Nucleus accumbens (tissue), 56 donors: ENCODE data around the gene SAMD4A.
"Not testable (repeated sequence)": the region's sequence is repeated elsewhere in the genome, so short reads cannot be mapped to it uniquely, and the experiment has no call there.

ENCODE experiments used
- DNase-seq, 56 donors: peaks; one replicate each; lab custom pipeline; 2025; lab: John Stamatoyannopoulos, UW

The SAMD4A gene

DNA sequence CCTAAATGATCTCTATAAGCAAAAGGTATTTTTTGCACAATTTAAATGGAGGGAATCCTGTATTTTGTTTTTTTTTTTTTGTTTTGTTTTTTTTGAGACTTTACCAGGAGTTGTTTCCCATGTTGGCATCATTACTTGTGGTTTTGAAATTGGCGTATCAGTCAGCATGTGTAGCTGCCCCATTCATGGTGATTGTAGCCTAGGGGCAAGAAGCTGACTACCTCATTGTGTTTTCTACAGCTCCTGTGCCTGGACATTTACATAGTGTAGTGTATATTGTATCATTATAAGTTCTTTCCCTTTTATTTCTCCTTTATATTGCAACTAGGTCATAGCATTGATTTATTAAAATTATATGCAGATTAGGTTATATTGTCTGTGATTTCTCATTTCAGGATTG, 24.5 kb downstream of the SAMD4A start:
- DNase-seq: no peak

DNA sequence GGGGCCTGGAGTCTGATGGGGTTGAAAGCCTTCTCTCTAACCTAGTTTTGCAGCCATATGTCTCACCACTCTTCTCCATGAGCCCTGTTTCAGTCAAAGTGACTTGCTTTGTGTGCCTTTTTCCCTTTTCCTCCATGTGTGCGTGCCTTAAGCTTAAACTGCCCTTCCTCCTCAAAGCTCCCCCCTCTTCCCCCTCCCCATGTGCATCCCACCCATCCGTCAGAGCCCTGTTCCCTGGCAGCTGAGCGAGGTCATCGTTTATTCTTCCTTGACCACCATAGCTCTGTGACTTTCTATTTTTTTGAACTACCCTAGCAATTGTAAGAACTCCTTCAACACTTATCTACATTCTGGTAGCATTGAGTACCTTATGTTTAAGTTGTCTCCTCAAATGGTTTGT, 24.9 kb downstream of the SAMD4A start:
- DNase-seq: no peak

DNA sequence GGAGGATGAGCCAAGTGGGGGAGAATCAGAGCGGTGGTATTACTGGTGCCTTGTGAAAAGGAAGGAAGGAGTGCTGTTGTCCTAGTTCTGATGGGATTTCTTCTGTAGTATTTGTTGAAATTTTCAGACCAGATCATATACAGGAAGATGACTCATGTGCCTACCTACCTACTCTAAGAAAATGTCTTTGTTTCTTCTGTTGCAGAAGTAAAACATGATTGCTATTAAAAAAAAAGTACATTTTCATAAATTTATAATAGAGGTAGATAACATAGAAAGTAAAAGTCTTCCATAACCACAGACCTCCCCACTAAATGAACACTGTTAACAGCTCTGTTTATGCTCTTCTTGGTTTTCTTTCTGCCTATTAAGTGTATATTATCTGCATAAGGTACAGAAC, 26.9 kb downstream of the SAMD4A start:
- no peak for DNase-seq

DNA sequence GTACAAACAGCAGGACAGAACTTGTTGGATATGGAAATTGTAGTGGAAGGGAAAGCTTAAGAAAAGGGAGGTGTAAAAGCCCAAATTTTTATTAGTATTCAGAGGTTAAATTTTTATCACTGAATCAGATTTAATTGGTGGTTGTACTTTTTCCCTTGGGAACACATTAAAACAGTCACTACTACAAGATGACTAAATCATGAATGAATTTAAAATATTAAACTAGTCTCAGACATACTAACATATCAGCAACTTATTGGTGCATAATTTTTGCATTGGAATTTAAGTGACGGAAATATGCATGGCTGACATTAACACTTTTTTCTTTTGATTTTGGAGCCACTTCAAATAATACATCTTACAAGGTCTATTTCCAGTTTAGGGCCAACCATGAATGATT, 27.6 kb downstream of the SAMD4A start:
- no peak for DNase-seq

DNA sequence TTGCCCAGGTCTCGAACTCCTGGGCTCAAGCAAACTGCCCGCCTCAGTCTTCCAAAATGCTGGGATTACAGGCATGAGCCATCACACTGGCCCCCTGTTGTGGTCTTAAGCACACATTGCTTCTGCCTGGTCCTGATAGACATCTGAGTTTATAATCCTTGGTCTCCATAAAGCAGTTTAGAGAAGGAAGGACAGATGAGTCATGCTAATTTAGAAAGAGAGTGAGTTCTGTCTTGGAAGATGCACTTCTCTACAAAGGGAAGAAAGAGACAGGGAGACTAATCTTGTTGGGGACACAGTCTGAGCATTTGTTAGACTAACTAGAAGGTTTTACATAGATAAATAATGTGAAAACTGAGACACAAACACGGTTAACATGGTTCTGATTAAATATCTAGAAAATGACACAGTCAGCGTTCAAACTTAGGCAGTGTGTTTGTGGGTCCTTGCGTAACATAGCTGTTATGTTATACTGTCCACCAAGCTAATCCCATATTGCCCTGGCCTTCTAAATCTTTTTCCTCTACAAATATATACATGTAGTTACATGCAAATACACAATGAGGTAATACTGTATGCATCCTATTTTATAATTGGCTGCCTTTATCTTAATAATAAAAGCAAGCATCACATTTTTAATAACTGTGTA, 31.0 kb downstream of the SAMD4A start:
- no peak for DNase-seq

DNA sequence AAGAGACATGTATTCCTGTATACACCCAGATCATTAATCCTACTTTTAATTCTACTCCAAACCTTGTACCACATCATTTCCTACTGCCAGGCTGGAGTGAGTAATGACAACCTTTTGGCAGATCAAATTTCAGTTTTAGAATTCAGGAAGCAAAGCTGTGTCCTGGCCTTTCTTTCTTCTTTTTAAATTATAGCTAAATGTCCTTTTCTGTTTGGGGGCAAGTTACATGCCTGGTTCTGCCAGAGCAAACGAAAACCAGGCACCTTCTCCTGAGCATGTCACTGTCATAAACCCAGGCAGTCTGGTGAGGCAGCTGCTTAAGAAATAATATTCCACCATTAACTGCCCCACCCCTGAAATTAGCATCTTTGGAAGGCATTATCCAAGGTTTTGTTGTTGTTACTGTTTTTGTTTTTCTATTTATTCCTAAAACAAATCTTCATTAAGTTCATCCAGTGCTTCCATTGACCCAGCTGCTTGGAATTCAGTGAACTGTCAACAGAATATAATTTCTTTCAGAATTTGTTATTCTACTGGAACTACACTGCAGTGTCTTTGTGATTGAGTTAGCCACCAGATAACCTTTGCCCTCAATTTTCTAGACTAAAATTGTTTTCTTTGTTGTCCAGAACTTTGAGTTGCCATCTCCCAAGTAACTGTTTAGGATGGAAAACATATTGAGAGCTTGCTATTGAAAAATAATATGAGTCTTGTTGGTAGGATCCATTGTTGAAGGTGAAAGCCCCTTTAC, 33.2 kb downstream of the SAMD4A start:
- no peak for DNase-seq

DNA sequence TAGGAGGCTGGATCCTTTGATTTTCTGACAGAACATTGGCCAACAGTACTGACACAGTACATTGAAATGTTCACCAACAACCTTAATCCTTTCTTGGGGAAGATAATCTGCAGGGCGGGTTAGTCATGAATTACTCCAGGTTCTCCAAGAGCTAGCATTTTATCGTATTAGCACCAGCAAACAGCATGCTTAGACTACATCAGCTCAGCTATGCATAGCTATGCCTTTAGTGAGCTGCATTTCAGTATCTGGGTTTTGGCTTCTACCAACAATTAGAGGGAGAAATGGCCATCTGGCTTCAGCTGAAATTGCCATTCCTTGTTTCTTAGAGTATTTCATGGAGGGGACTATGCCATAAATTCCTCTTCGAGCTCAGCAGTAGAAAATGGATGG, 33.8 kb downstream of the SAMD4A start:
- DNase-seq: no peak

DNA sequence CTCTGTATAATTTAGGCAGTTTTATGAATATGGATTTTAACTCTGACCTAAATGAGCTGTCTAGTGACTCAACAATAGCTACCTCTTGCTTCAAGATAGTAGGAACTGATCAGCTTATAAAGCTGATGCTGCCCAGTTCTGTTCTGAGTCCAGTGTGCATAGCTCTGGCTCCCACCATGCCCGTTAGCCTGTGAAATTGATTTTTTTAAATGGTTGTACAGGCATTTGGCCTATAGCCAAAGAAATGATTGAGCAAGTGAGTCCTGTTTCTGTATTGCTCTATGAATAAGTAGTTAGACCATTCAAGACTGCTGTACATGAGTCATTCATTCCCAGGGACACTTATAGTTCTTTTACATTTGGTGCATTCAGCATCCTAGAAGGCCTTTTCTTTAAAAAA, 36.4 kb downstream of the SAMD4A start:
- DNase-seq: no peak

DNA sequence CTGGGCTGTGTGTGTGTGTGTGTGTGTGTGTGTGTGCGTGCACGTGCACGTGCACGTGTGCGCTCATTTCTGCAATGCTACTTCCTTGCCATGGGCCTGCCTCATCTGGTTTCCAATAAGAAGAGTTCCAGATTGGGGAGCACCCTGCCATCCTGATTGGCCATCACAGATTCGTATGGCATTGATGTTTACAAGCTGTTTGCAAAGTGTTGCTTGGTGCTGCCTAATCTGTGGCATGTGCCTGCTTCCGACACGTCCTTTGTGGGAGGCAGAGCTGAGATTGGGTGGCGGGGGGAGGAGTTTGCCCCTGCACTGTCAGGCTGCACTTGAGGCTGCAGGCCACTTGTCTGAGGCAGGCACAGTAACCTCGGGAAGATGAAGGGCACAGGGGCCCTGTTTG, 39.2 kb downstream of the SAMD4A start:
- peak in 1 of 56 donors; percentile 9 for DNase-seq

DNA sequence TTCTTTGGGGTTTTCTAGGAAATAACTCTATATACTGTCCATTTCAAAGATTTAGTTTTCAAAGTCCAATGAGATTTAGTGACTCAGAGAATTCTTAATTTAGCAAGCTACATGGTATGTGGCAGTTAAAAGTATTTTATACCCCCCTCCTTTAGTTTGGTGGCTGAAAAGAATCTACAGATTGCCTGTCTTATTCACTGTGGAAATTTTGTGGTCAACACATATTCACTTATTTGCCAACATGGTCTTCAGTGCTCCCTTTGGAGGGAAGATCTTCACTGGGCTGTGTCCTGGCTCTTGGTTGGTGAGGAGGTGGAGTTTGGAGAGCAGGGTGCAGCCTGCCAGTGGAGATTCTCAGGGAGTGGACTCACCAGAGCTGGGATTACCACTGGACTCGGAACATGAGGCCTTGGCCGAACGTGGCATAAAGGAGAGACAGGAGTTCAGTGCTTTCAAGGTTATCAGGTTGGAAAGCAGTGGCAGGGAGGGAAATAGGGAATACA, 39.8 kb downstream of the SAMD4A start:
- no peak for DNase-seq

DNA sequence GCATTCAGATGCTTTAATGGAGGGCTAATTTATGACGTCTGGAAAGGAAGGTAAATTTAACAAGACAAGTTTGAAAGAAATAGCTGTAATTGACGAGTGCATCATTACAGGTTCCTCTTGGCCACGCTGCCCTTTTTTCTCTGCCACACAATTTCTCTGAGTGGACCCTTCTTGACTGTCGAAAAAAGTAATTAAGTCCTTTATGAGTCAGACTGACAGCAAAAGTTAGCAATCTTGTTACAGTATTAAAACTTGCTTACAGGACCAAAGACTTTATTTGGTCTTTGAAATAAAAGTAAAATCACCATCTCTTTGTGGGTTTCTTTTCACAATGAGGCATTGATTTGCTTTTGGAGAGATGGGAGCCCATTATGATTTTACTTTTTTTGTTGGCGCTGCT, 42.6 kb downstream of the SAMD4A start:
- DNase-seq: no peak

DNA sequence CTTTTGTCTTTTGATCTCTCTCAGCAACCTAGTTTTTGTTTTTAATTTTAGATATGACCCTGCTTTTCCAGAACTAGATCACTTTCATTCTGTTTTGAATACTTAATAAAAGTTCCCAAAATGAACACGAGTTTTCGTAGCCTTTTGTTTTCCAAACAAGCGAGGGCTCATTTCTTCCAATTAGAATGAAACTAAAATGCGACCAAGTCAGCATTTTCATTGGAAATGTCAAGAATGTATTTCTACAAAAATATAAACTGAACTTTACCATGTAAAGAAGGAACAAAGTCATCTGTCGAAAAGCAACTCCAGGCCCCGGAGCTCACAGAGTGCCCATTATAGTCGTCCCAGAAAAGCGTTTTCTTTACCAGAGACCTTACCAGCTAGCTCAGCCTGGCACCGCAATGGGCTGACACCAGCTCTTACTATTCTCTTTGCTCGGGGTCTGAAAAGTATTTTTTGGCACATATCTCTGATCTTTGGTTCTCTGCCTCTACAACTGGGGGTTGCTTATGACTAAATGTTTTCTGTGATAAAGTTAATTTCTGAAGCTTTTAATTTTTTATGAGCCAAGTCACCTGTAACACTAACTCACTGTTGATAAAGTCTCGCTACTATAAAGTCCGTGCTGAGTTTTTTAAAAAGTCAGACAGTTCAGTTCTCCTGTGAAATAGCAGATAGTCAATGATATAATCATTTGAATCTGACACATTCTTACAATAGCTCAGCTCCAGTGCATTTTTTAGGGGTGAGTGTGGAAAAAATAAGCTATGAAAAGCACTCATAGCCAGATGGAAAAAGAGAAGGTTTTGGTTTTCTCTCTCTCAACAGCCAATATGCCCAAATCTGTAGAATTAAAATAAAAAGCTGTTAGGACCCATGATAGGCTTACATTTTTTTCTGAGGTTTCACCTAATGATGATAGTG, 43.4 kb downstream of the SAMD4A start:
- DNase-seq: peak in 7 of 56 donors; percentile 5 to 34 (median 11)

DNA sequence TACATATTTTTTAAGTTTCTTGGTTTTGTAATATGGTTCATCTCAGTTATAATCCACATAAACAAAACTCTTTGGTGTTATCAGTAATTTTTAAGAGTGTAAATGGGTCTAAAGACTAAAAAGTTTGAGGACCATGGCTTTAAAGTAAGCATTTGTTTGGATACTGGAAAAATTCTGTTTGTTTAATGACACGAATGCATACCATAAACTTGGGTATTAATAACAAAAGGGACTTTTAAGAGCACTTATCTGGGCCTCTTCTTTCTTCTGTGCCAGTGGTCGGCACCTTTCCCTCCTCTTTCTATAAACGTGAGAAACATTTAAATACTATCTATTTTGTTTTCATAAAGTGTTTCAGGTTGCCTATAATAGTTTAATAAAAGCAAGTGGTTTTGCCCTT, 47.4 kb downstream of the SAMD4A start:
- no peak for DNase-seq

DNA sequence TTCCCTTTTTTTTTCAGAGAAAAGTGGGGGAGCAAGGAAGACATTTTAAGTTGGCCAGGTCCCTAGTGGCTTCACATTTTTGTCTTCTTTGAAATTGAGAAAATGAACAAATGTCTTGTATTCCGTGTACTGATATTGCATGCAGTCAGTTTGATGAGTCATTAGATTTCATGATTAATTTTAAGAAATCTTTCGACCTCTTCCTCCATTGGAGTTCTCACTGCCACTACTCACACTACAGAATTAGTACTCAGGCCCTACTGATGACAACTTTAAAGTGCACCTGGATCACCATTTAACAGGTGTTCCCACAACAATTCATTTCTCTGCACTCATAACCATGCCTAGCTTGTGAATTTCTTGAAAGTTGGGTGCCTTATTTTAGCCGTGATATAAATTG, 50.5 kb downstream of the SAMD4A start:
- DNase-seq: no peak

DNA sequence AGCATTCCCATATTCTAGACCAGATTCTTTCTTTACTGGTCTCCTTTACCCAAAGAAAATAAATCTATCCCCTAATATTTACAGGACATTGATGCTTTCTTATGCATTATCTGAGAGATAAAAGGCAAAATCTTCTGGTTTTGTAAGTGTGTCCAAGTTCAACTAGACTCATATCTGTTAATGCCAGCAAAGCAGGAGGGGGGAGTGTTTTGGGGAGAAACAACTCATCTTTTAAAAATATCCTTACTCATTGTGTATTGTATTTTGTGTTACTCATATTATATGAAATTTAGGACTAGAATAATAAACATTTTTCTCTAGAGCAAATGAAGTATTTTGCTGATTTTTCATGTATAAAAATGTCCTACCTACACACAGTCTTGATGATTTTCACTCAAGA, 54.8 kb downstream of the SAMD4A start:
- DNase-seq: no peak

DNA sequence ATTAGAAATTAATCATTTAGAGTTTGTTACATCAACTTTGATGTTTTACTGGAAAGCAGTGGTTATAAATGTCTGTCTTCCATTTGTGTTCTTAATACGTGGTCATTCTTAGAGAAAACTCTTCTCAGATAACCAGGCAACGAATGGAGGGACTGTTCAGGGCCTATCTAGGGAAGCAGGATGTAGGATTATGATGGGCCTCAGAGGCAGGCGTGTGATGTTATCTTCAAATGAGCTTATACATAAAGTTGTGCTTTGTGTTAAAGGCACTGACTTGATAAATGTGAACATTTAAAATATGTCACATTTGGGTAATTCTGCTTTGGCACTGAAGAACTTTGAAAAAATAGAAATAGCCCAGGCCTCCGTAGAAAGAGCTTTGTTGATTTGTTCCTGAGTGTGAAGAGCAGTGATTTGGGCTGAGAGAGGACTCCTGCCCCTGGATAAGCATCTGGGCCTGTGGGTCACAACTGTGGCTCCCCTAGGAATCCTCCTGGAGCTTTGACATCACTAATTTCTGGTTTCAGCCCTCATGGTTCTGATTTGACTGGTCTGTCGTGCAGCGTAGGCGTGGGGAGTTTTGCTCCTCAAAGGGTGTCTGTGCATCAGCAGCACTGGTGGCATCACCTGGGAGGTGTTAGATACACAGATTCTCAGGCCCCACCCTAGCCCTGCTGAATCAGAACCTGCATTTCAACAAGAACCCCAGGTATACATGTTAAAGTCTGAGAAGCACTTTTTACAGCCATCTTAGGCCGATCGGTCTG, 55.4 kb downstream of the SAMD4A start:
- no peak for DNase-seq

DNA sequence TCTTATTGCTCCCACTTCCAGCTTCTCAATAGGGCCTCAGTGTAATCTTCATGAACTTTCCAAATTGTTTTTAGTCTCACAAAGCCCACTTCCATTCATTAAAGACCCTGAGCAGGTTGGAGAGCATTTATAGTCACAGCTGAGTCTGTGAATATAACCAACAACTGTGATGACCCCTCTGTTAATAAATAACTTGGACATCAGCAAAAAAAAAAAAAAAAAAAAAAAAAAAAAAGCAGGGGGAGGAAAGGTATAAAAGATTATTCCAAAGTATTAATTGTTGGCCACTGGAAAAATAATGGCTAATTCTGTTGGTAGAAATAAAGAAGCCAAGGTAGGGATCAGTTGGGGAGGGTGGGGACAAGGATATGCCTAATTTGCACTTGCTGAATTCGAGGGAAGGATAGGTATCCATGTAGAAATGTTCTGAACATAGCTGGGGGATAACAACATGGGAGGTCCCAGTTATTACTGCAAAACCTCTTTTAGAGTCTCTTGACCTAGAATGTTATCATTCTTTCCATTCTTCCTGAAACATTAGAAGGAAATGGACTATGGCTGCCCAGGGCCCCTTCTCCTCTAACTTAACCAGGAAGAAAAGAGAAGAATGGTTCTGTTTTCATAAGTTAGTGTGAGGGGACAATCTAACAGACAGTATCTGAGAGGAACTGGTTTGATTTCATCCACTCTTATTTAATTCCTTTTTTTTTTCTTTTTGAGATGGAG, 56.5 kb downstream of the SAMD4A start:
- DNase-seq: no peak

DNA sequence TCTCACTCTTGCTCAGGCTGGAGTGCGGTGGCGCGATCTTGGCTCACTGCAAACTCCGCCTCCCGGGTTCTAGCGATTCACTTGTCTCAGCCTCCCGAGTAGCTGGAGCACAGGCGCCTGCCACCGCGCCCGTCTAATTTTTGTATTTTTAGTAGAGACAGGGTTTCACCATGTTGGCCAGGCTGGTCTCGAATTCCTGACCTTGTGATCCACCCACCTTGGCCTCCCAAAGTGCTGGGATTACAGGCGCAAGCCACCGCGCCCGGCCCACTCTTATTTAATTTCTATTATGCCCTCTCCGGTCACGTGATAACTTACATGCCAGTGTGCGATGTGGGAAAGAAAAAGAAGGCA, 57.1 kb downstream of the SAMD4A start:
- not testable (repeated sequence) for DNase-seq

DNA sequence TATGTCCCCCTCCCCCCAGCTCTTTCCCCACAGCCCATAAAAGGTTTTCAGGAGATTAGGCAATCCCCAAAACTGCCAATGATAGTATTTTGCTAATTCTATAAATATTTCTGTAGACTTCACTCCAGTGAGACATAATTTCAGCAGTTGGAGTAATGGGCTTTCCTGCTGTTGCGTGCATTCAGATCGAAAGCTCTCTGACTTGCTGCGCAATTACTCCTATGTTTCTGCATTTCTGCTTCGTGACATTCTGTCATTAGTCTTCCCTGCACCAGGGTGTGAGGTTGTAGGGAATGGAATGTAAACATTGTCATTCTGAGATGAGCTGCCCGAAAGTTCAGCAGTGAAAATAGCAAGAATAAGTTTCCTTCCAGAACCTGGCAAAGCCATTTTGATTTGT, 58.2 kb downstream of the SAMD4A start:
- DNase-seq: no peak

DNA sequence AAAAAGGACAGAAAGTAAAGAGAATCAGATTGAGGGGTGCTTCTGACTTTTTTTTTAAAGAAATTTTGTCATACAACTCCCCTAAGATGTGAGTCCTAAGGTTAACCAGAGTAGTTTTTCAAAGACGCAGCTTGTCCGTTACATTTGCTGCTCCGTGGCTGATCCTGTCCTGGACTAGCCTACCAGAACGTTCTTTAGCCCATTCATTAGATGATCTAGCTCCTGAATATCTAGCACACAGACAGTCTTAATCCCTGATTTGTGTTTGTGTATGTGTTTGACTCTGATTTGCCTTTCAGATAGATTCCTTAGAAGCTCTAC, 60.3 kb downstream of the SAMD4A start:
- DNase-seq: no peak
